Tibial nerve (tissue), 4 donors: Measurements from ENCODE around the gene PAPSS2. TPM values are rescaled to one million over a fixed set of nuclear protein-coding genes. Genes with fewer than 3 reads are reported as not detected.
A peak's percentile ranks its signal among the peaks of the same experiment; 100 is the strongest.
"Not testable (repeated sequence)": the region's sequence is repeated elsewhere in the genome, so short reads cannot be mapped to it uniquely, and the experiment has no call there.

ENCODE experiments used
- DNase-seq, 2 donors: peaks; one replicate each; pipeline ENCODE4 v3.0.0-alpha.2; 2019; ENCODE audit warnings: low spot score in 2 of 2
- H3K27ac ChIP-seq, 4 donors: fragments of 200-600 bp; sonication (generic) in 3 of 4; one replicate each; pipeline ENCODE4 v1.5.1; 2017 to 2019; ENCODE audit warnings: mild to moderate bottlenecking in 1 of 4
- H3K27me3 ChIP-seq, 2 donors: fragments of 200-600 bp; sonication (generic) in 1 of 2; one replicate each; pipeline versions ENCODE4 v1.5.1 to v1.6.0; 2017 to 2019
- H3K36me3 ChIP-seq, 3 donors: fragments of 200-600 bp; sonication (generic); one replicate each; pipeline ENCODE4 v1.5.1; 2018 to 2019
- H3K4me1 ChIP-seq, 4 donors: fragments of 200-600 bp; sonication (generic) in 3 of 4; one replicate each; pipeline ENCODE4 v1.5.1; 2017 to 2019
- H3K4me3 ChIP-seq, 4 donors: fragments of 200-600 bp; sonication (generic) in 3 of 4; one replicate each; pipeline ENCODE4 v1.5.1; 2017 to 2019; ENCODE audit warnings: mild to moderate bottlenecking in 1 of 4, moderate library complexity in 1 of 4
- H3K9me3 ChIP-seq, 4 donors: fragments of 200-600 bp; sonication (generic) in 3 of 4; one replicate each; pipeline ENCODE4 v1.5.1; 2017 to 2019
- CTCF ChIP-seq, 5 experiments: fragments of 200-600 bp in 3 of 5; fragments of 450-650 bp in 2 of 5; sonication (generic) in 3 of 5; IDR thresholded peaks; one replicate each; pipeline ENCODE4 v1.5.1; 2016 to 2019; ENCODE audit warnings: antibody characterized with exemption in 5 of 5, mild to moderate bottlenecking in 3 of 5, moderate library complexity in 2 of 5
- EP300 ChIP-seq, 2 donors: sonication (generic); formaldehyde crosslinking; IDR thresholded peaks; one replicate each; pipeline ENCODE4 v1.6.1; 2017; ENCODE audit warnings: antibody characterized with exemption in 2 of 2, mild to moderate bottlenecking in 1 of 2
- POLR2A ChIP-seq, 2 donors: fragments of 450-650 bp; IDR thresholded peaks; one replicate each; pipeline ENCODE4 v1.6.1; 2017; ENCODE audit warnings: antibody characterized with exemption in 2 of 2, mild to moderate bottlenecking in 2 of 2, moderate library complexity in 2 of 2
- WGBS, 2 donors: methylation state at CpG; one replicate each; pipeline ENCODE4 v1.1.5; 2018; 5-methylcytosine and 5-hydroxymethylcytosine counted together
- total RNA-seq, 4 donors: library from RNA; depleted of rRNA; stranded (reverse); fragments of >200 nt; gene quantifications; one replicate each; pipeline ENCODE4 v1.1.0, GENCODE V29; 2016

Gene PAPSS2
- 10 to 100 TPM; 11.6 to 32.8 (median 19.8) TPM for total RNA-seq

GRCh38 chr10:87659571-87660483 lies at the start of gene PAPSS2:
Gene PAPSS2 (plus strand): TSS chr10:87659878. CDS start chr10:87659982, 104 bp downstream.
- peak in 1 of 5 experiments; percentile 7 for TF ChIP-seq CTCF (IDR thresholded peaks at IDR 0.05)
- TF ChIP-seq POLR2A (IDR thresholded peaks at IDR 0.05): peak in 1 of 2 donors; percentile 26
- TF ChIP-seq EP300 (IDR thresholded peaks at IDR 0.05): peak in 1 of 2 donors; percentile 29
- 0 to 1% methylated on average over 59 to 74 of the region's 82 CpGs for WGBS, 2 donors
- Histone ChIP-seq H3K27ac (peak within 1 kb of the TSS; percentile 56 to 93 (median 79)), H3K9me3 (no peaks in the 10 kb centered on the region), H3K36me3 (no peaks in the 10 kb centered on the region), H3K27me3 (no peaks in the 10 kb centered on the region), H3K4me1 (peaks cover 0 to 37% (median 6%) of the 10 kb centered on the region in 4 donors), H3K4me3 (peak within 1 kb of the TSS; percentile 57 to 89 (median 70))
- peak; percentile 16 to 38 for DNase-seq

DNA sequence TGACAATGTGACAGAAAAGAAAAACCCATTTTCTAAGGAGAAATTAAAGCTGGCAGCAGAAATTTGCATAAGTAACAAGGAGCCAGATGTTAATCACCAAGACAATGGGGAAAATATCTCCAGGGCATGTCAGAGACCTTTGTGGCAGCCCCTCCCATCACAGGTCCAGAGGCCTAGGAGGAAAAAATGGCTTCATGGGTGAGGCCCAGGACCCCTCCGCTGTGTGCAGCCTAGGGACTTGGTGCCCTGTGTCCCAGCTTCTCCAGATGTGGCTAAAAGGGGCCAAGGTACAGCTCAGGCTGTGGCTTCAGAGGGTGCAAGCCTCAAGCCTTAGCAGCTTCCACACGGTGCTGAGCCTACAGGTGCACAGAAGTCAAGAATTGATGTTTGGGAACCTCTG lies 48.3 kb upstream of the PAPSS2 start:
- not testable (repeated sequence) for H3K27me3 ChIP-seq, H3K4me3 ChIP-seq, H3K36me3 ChIP-seq, H3K27ac ChIP-seq, H3K9me3 ChIP-seq, DNase-seq, H3K4me1 ChIP-seq
- 89 to 100% methylated on average over 2 of the region's 2 CpGs for WGBS, 2 donors

- no peaks in the 10 kb centered on the region for H3K27me3 ChIP-seq
- TF ChIP-seq POLR2A (IDR thresholded peaks at IDR 0.05) (no peak), CTCF (IDR thresholded peaks at IDR 0.05) (no peak), EP300 (IDR thresholded peaks at IDR 0.05) (no peak)
- no peak overlapping the region for H3K27ac ChIP-seq
- no peak overlapping the region for H3K4me3 ChIP-seq
- no peaks in the 10 kb centered on the region for H3K4me1 ChIP-seq
- no peak for DNase-seq
- no peaks in the 10 kb centered on the region for H3K36me3 ChIP-seq
- peaks cover 0 to 4% (median 0%) of the 10 kb centered on the region in 4 donors for H3K9me3 ChIP-seq
- WGBS, 2 donors: 92 to 93% methylated on average over 2 of the region's 2 CpGs
Observed at GRCh38 chr10:87612115-87612514, 47.6 kb upstream of the PAPSS2 start.

DNA sequence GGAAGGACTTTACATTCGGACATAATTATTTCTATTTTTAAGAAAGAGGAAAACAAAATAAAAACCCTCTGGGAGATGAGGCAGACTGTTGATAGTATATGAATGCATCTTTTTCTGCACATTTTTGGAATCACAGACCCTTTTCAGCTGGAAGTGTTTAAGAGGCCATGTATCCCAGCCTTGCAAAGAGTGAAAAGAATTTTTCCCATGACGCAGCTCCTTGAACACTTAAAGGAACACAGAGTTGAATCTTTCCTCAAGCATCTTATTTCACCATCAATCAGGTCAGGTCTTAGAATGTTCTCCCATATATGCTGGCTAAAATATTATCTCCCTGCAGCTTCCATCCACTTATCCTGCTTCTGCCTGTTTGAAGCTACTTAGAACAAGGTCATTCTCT lies 45.9 kb upstream of the PAPSS2 start:
- Histone ChIP-seq H3K27ac (no peak overlapping the region), H3K9me3 (peaks cover 0 to 4% (median 0%) of the 10 kb centered on the region in 4 donors), H3K36me3 (no peaks in the 10 kb centered on the region), H3K4me1 (peaks cover 0 to 4% (median 2%) of the 10 kb centered on the region in 4 donors), H3K27me3 (no peaks in the 10 kb centered on the region), H3K4me3 (no peak overlapping the region)
- TF ChIP-seq EP300 (IDR thresholded peaks at IDR 0.05) (no peak), CTCF (IDR thresholded peaks at IDR 0.05) (no peak), POLR2A (IDR thresholded peaks at IDR 0.05) (no peak)
- DNase-seq: no peak
- WGBS, 2 donors: 39 to 62% methylated on average over 2 of the region's 2 CpGs

DNA sequence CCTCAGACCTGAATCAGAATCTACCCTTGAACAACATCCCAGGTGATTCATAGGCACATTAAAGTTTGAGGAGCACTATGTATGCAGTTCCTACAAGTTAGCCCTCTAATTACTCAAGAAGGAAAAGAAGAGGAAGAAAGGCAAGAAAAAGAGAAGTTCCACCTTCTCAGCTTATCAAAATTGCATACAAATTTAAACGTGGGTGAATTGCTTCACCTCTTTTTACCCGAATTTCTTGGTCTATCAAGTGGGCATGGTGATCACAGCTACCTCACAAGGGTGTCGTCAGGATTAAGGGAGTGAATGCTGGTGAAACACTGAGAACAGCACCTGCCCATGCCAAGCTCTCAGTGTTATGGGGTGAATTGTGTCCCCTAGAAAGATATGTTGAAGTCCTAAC lies 43.8 kb upstream of the PAPSS2 start:
- no peaks in the 10 kb centered on the region for H3K36me3 ChIP-seq
- H3K27me3 ChIP-seq: no peaks in the 10 kb centered on the region
- no peak overlapping the region for H3K4me3 ChIP-seq
- TF ChIP-seq EP300 (IDR thresholded peaks at IDR 0.05): no peak
- TF ChIP-seq CTCF (IDR thresholded peaks at IDR 0.05): no peak
- TF ChIP-seq POLR2A (IDR thresholded peaks at IDR 0.05): no peak
- WGBS, 2 donors: 67 to 88% methylated on average over 3 of the region's 3 CpGs
- peaks cover 0 to 4% (median 0%) of the 10 kb centered on the region in 4 donors for H3K9me3 ChIP-seq
- H3K4me1 ChIP-seq: peaks cover 0 to 12% (median 4%) of the 10 kb centered on the region in 4 donors
- no peak overlapping the region for H3K27ac ChIP-seq
- no peak for DNase-seq
